ENCODE data around the gene CDH23. TPM values are rescaled to one million over a fixed set of nuclear protein-coding genes. Genes with fewer than 3 reads are reported as not detected.

The CDH23 gene
- total and polyA plus RNA-seq, 9 of the 15 experiments (the other 6 are each of a cell fraction or from before 2014, with no cell fraction given) = 0.18 to 1.2 (median 0.47) TPM

- peak; percentile 68 for TF ChIP-seq CHD4 (IDR thresholded peaks at IDR 0.05; ENCODE audit: insufficient read depth, insufficient replicate concordance, low read depth, low read length, poor library complexity, severe bottlenecking)
- no peak for TF ChIP-seq ZBTB33 (CRISPR knock-in tag; IDR thresholded peaks at IDR 0.05)
- no peak for TF ChIP-seq RHOXF2B (CRISPR knock-in tag; conservative IDR thresholded peaks at IDR 0.05)
- no peak for TF ChIP-seq MCM5 (IDR thresholded peaks at IDR 0.05; ENCODE audit: low read depth)
- 0 out of 2 replicates have a peak, but pooled peaks have one; percentile 34 for TF ChIP-seq PTBP1 (IDR thresholded peaks at IDR 0.05; ENCODE audit: low read depth, low read length)
- TF ChIP-seq DIDO1 (tag; IDR thresholded peaks at IDR 0.05; ENCODE audit: low read depth) = no peak
- peak; percentile 92 for TF ChIP-seq BCOR (IDR thresholded peaks at IDR 0.05)
Observed at GRCh38 chr10:71727105-71727737, 330.5 kb downstream of the CDH23 start (continued).
